ENCODE results near the gene RETREG3. TPM values are rescaled to one million over a fixed set of nuclear protein-coding genes. Genes with fewer than 3 reads are reported as not detected.
A peak's percentile ranks its signal among the peaks of the same experiment; 100 is the strongest.

Gene RETREG3
- total RNA-seq, 1 experiment from 2014 or later = 38.5 TPM

DNA sequence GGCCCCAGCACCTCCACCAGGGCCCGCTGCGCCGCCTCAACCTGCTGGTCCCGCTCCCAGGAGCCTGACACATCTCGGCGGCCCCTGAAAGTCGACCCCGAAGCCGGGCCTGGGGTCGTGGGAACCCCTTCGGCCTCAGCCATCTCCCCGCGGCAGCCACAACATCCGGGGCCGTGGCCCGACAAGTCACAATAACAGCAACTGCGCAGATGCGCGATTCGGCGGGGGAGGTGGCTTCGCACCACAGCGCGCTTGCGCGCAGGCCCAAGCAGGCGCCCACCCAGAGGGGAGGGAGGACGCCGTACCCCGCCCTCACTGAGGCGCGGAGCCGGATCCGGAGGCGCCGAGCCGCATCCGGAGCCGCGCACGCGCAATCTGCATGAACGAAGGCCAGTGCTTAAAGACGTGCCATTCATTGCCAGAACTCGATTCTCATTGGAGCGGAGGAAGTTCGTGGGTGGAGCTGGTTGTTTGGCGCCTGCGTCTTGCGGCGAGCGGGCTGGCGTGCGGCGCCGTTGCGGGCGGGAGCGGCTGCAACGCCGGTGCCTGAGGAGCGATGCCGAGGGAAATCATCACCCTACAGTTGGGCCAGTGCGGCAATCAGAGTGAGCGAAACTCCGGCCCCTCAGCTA, at the start of gene RETREG3, which contains the start of gene TUBG1 (continued):
- TF ChIP-seq TCF7L2 (IDR thresholded peaks at IDR 0.05; ENCODE audit: borderline replicate concordance, extremely low read depth, insufficient read depth, insufficient read length) (no peak), RAD21 (IDR thresholded peaks at IDR 0.05; ENCODE audit: low read depth) (no peak), POLR2AphosphoS5 (IDR thresholded peaks at IDR 0.05; ENCODE audit: low read depth, low read length) (peak; percentile 86), SIN3A (IDR thresholded peaks at IDR 0.05; ENCODE audit: low read depth) (0 out of 2 replicates have a peak, but pooled peaks have one; percentile 43), CEBPB (IDR thresholded peaks at IDR 0.05; ENCODE audit: low read depth) (no peak)
- TF ChIP-seq, protein P1, sequence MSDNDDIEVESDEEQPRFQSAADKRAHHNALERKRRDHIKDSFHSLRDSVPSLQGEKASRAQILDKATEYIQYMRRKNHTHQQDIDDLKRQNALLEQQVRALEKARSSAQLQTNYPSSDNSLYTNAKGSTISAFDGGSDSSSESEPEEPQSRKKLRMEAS (IDR thresholded peaks at IDR 0.05) = peak; percentile 83

DNA sequence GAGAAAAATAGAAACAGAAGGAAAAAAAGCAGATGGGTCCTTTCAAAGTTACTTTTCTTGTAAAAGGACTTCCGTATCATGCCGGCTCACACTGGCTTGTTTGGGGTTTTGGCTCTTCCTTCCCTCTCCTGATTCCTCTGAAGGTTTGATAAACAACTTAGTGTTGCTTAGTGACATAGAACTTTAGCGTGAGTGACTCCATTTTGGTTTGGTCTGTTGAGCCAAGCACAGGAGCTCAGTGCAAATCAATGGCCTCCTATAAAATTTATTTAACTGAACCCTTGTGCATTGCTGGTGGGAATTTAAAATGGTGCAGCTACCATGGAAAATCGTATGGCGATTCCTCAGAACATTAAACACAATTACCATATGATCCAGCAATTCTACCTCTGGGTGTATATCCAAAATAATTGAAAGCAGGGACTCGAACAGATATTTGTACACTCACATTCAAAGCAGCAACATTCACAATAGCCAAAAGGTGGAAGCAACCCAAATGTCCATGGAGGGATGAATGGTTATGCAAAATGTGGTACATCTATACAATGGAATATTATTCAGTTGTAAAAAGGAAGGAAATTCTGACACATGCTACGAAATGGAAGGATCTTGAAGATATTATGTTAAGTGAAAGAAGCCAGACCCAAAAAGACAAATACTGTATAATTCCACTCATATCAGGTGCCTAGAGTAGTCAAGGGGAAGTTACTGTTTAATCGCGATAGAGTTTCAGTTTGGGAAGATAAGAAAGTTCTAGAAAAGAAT, 48.8 kb upstream of the RETREG3 start:
- H3K9me3 ChIP-seq (ENCODE audit: control insufficient read depth in 1 of 2, insufficient read depth in 1 of 2, low read depth in 1 of 2, low read length in 2 of 2) = no peaks in the 10 kb centered on the region; a peak in 1 of 4 replicates
- BruUV-seq (replicated peaks) = no TSS peak
- H4K20me1 ChIP-seq (ENCODE audit: insufficient read depth) = no peaks in the 10 kb centered on the region
- POLR2A ChIA-PET = no interaction called here
- intact Hi-C loops (cut with micrococcal nuclease) = loop anchor here (5.0 kb wide), 1 partner anchor 36 kb away; no protein-coding TSS in a partner anchor
- no peaks in the 10 kb centered on the region for H3K79me2 ChIP-seq (ENCODE audit: insufficient read depth, low read length)
- no peaks in the 10 kb centered on the region for H3K27me3 ChIP-seq (ENCODE audit: insufficient read depth, low read length)
- peaks cover 20 to 43% of the 10 kb centered on the region in 2 experiments for H3K4me1 ChIP-seq (ENCODE audit: control insufficient read depth in 1 of 2, insufficient read depth in 2 of 2, low read length in 2 of 2)
- RAD21 ChIA-PET (ENCODE audit: low non-redundant PET in 1 of 2, low total read pairs in 2 of 2, uncharacterized antibody in 2 of 2, unreplicated experiment in 2 of 2) = no interaction called here
- ATAC-seq (no peak), DNase-seq (ENCODE audit: low read depth, low spot score) (no peak)
- H3K4me2 ChIP-seq (ENCODE audit: low read length) = no peak overlapping the region
- CTCF ChIA-PET = no interaction called here
- TF ChIP-seq, protein P2, sequence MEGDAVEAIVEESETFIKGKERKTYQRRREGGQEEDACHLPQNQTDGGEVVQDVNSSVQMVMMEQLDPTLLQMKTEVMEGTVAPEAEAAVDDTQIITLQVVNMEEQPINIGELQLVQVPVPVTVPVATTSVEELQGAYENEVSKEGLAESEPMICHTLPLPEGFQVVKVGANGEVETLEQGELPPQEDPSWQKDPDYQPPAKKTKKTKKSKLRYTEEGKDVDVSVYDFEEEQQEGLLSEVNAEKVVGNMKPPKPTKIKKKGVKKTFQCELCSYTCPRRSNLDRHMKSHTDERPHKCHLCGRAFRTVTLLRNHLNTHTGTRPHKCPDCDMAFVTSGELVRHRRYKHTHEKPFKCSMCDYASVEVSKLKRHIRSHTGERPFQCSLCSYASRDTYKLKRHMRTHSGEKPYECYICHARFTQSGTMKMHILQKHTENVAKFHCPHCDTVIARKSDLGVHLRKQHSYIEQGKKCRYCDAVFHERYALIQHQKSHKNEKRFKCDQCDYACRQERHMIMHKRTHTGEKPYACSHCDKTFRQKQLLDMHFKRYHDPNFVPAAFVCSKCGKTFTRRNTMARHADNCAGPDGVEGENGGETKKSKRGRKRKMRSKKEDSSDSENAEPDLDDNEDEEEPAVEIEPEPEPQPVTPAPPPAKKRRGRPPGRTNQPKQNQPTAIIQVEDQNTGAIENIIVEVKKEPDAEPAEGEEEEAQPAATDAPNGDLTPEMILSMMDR (IDR thresholded peaks at IDR 0.05 in 2 of 3, conservative IDR thresholded peaks at IDR 0.05 in 1 of 3; ENCODE audit: borderline replicate concordance in 1 of 3, insufficient read depth in 1 of 3, low read depth in 2 of 3, low read length in 2 of 3) = no peak
- TF ChIP-seq CBX3 (IDR thresholded peaks at IDR 0.05; ENCODE audit: low read depth) = peak; percentile 21; the same call in 1 of the 2 replicates
- no peak overlapping the region for H3K4me3 ChIP-seq (replicated peaks in 1 of 2; ENCODE audit: low read depth in 1 of 2, low read length in 2 of 2)
- H3K9ac ChIP-seq (ENCODE audit: low read length) = no peak overlapping the region
- no peaks in the 10 kb centered on the region for H3K9me2 ChIP-seq (ENCODE audit: insufficient read depth)
- 0 out of 4 replicates have a peak, but pooled peaks cover 0 to 3% of the 10 kb centered on the region in 2 experiments for H3K36me3 ChIP-seq (ENCODE audit: control insufficient read depth in 1 of 2, insufficient read depth in 2 of 2, low read length in 2 of 2)
- H3K27ac ChIP-seq (ENCODE audit: low read depth, low read length) = peak overlapping the region; percentile 92; the same call in 1 of the 2 replicates
- H2AFZ ChIP-seq (ENCODE audit: low read depth, low read length, poor library complexity, severe bottlenecking) = no peak overlapping the region
